IPS-15b (cell line): ENCODE results near the gene TCL1A.
"Not testable (repeated sequence)": the region's sequence is repeated elsewhere in the genome, so short reads cannot be mapped to it uniquely, and the experiment has no call there.

Experiments used
- H3K27me3 ChIP-seq: one replicate; pipeline ENCODE4 v1.6.1; 2013; ENCODE audit warnings: low read length; ENCODE audit not compliant: control insufficient read depth, insufficient read depth
- H3K36me3 ChIP-seq: one replicate; pipeline ENCODE4 v1.6.1; 2013; ENCODE audit warnings: low read length; ENCODE audit not compliant: control insufficient read depth, insufficient read depth
- H3K4me1 ChIP-seq: one replicate; pipeline ENCODE4 v1.6.1; 2013; ENCODE audit warnings: mild to moderate bottlenecking, low read length; ENCODE audit not compliant: control insufficient read depth, insufficient read depth
- H3K4me3 ChIP-seq: one replicate; pipeline ENCODE4 v1.5.1; 2013; ENCODE audit warnings: low read depth, low read length
- H3K9ac ChIP-seq: one replicate; pipeline ENCODE4 v1.6.1; 2013; ENCODE audit warnings: low read depth, mild to moderate bottlenecking, low read length
- H3K9me3 ChIP-seq: one replicate; pipeline ENCODE4 v1.6.1; 2013; ENCODE audit warnings: mild to moderate bottlenecking, low read length; ENCODE audit not compliant: control insufficient read depth, insufficient read depth

Gene TCL1A

GRCh38 chr14:95667249-95667693, 46.7 kb downstream of the TCL1A start:
- Histone ChIP-seq H3K36me3 (no peaks in the 10 kb centered on the region), H3K4me1 (peaks cover 13% of the 10 kb centered on the region), H3K9me3 (no peaks in the 10 kb centered on the region), H3K4me3 (no peak overlapping the region), H3K27me3 (peaks cover 60% of the 10 kb centered on the region), H3K9ac (no peak overlapping the region)

GRCh38 chr14:95666450-95666849, 47.5 kb downstream of the TCL1A start:
- Histone ChIP-seq H3K36me3 (no peaks in the 10 kb centered on the region), H3K4me1 (peaks cover 13% of the 10 kb centered on the region), H3K4me3 (no peak overlapping the region), H3K9ac (no peak overlapping the region), H3K9me3 (no peaks in the 10 kb centered on the region), H3K27me3 (peaks cover 54% of the 10 kb centered on the region)

GRCh38 chr14:95665530-95665929, 48.4 kb downstream of the TCL1A start:
- H3K9me3 ChIP-seq, H3K4me3 ChIP-seq, H3K36me3 ChIP-seq, H3K9ac ChIP-seq: not testable (repeated sequence)
- Histone ChIP-seq H3K4me1 (peaks cover 13% of the 10 kb centered on the region), H3K27me3 (peaks cover 46% of the 10 kb centered on the region)

- H3K36me3 ChIP-seq, result no peaks in the 10 kb centered on the region
- peaks cover 13% of the 10 kb centered on the region for H3K4me1 ChIP-seq
- H3K9ac ChIP-seq, result no peak overlapping the region
- no peak overlapping the region for H3K4me3 ChIP-seq
- no peaks in the 10 kb centered on the region for H3K9me3 ChIP-seq
- H3K27me3 ChIP-seq, result peaks cover 36% of the 10 kb centered on the region
These were observed 49.4 kb downstream of the TCL1A start for GRCh38 chr14:95664546-95664945.

GRCh38 chr14:95664066-95664465, 49.9 kb downstream of the TCL1A start:
- Histone ChIP-seq H3K4me3 (no peak overlapping the region), H3K4me1 (peaks cover 13% of the 10 kb centered on the region), H3K9me3 (no peaks in the 10 kb centered on the region)

GRCh38 chr14:95663226-95663797, 50.6 kb downstream of the TCL1A start:
- Histone ChIP-seq H3K4me3 (no peak overlapping the region), H3K9me3 (no peaks in the 10 kb centered on the region), H3K9ac (no peak overlapping the region), H3K36me3 (no peaks in the 10 kb centered on the region), H3K4me1 (peaks cover 13% of the 10 kb centered on the region), H3K27me3 (peaks cover 26% of the 10 kb centered on the region)

More at GRCh38 chr14:95664066-95664465, 49.9 kb downstream of the TCL1A start:
- Histone ChIP-seq H3K9ac (no peak overlapping the region), H3K27me3 (peaks cover 33% of the 10 kb centered on the region), H3K36me3 (no peaks in the 10 kb centered on the region)

GRCh38 chr14:95662376-95663186, 51.3 kb downstream of the TCL1A start:
- peaks cover 12% of the 10 kb centered on the region for H3K4me1 ChIP-seq
- H3K27me3 ChIP-seq, result peaks cover 20% of the 10 kb centered on the region
- no peaks in the 10 kb centered on the region for H3K36me3 ChIP-seq
- H3K9me3 ChIP-seq, result no peaks in the 10 kb centered on the region
- no peak overlapping the region for H3K4me3 ChIP-seq
- no peak overlapping the region for H3K9ac ChIP-seq

- Histone ChIP-seq H3K4me1 (peaks cover 7% of the 10 kb centered on the region), H3K9ac (no peak overlapping the region)
These were observed 53.0 kb downstream of the TCL1A start for GRCh38 chr14:95660651-95661515.

GRCh38 chr14:95659990-95660385, 53.9 kb downstream of the TCL1A start:
- peaks cover 9% of the 10 kb centered on the region for H3K27me3 ChIP-seq
- no peaks in the 10 kb centered on the region for H3K9me3 ChIP-seq
- H3K9ac ChIP-seq, result no peak overlapping the region
- no peaks in the 10 kb centered on the region for H3K36me3 ChIP-seq
- H3K4me3 ChIP-seq, result no peak overlapping the region
- H3K4me1 ChIP-seq, result peaks cover 4% of the 10 kb centered on the region

More at GRCh38 chr14:95660651-95661515, 53.0 kb downstream of the TCL1A start:
- Histone ChIP-seq H3K9me3 (no peaks in the 10 kb centered on the region), H3K27me3 (peaks cover 9% of the 10 kb centered on the region), H3K36me3 (no peaks in the 10 kb centered on the region), H3K4me3 (no peak overlapping the region)
